ENCODE results near the gene PHIP. TPM values are rescaled to one million over a fixed set of nuclear protein-coding genes. Genes with fewer than 3 reads are reported as not detected.

The PHIP gene
- total and polyA plus RNA-seq, 2 of the 8 experiments (the other 6 are each of a cell fraction or from before 2014, with no cell fraction given): 7.3 to 56.2 TPM

- H3K4me3 ChIP-seq (ENCODE audit: extremely low read depth in 1 of 4, insufficient read depth in 2 of 4, low read depth in 3 of 4, low read length in 4 of 4): no peak overlapping the region
- no peak overlapping the region for H3K27ac ChIP-seq (ENCODE audit: low read depth, low read length)
- H2BK12ac ChIP-seq (ENCODE audit: low read depth, low read length): no peak overlapping the region
- no peak overlapping the region for H3K18ac ChIP-seq (ENCODE audit: extremely low read depth, low read length)
- no peak overlapping the region for H2AK5ac ChIP-seq (ENCODE audit: low read depth, low read length)
- H4K20me1 ChIP-seq (replicated peaks in 1 of 2; ENCODE audit: control insufficient read depth in 1 of 2, insufficient read depth in 2 of 2, low read length in 2 of 2): peaks cover 3 to 4% of the 10 kb centered on the region in 2 experiments
- no peak overlapping the region for H4K5ac ChIP-seq (ENCODE audit: insufficient read length, low read depth, low read length)
- POLR2A ChIA-PET (ENCODE audit: partially characterized antibody): no interaction called here
- no peak overlapping the region for H2BK120ac ChIP-seq (replicated peaks; ENCODE audit: low read depth, low read length)
- H2AFZ ChIP-seq (ENCODE audit: low read length): no peak overlapping the region
- H2BK5ac ChIP-seq (ENCODE audit: low read depth, low read length): no peak overlapping the region
- no peak overlapping the region for H3K4ac ChIP-seq (replicated peaks; ENCODE audit: insufficient read length, low read depth, low read length)
- CTCF ChIA-PET (ENCODE audit: partially characterized antibody): interaction anchor here (1.4 kb wide), 1 partner anchor 10 kb away, joined by 3 read pairs; no protein-coding TSS in a partner anchor
- H3K79me2 ChIP-seq (ENCODE audit: control insufficient read depth in 1 of 2, insufficient read depth in 2 of 2, low read length in 2 of 2): peaks cover 0 to 82% of the 10 kb centered on the region in 2 experiments; a peak in 3 of 4 replicates
- peaks cover 2% of the 10 kb centered on the region; the same call in 1 of the 2 replicates for H3K79me1 ChIP-seq (ENCODE audit: low read depth, low read length)
- no peaks in the 10 kb centered on the region for H3K9me3 ChIP-seq (ENCODE audit: insufficient read depth in 2 of 2, low read depth in 1 of 2, low read length in 1 of 2)
- 100% methylated on average over 2 of the region's 2 CpGs; no CpG with 5 or more reads in 1 of the 2 experiments for WGBS, 2 experiments (ENCODE audit: extremely low coverage in 1 of 2, insufficient coverage in 1 of 2, insufficient read length in 1 of 2, insufficient replicate concordance in 2 of 2, low coverage in 1 of 2, low lambda C conversion rate in 2 of 2, missing lambda C conversion rate in 1 of 2)
- no peaks in the 10 kb centered on the region for H3K23me2 ChIP-seq (ENCODE audit: low read depth, low read length)
- no peak for DNase-seq (ENCODE audit: low read depth in 1 of 2, low spot score in 2 of 2)
- H3K27me3 ChIP-seq (replicated peaks in 1 of 4; ENCODE audit: control insufficient read depth in 3 of 4, extremely low read depth in 1 of 4, insufficient read depth in 3 of 4, low read length in 3 of 4): no peaks in the 10 kb centered on the region
- H4K8ac ChIP-seq (ENCODE audit: extremely low read depth, insufficient read depth, low read length): no peak overlapping the region
- no peak overlapping the region for H3K4me2 ChIP-seq (ENCODE audit: insufficient read depth in 1 of 2, low read depth in 2 of 2, low read length in 2 of 2)
- FAIRE-seq: no peak
- H3K14ac ChIP-seq (ENCODE audit: insufficient read length): no peak overlapping the region
- no peak overlapping the region for H3K9ac ChIP-seq (replicated peaks in 1 of 4; ENCODE audit: extremely low read depth in 1 of 4, low read depth in 3 of 4, low read length in 3 of 4)
- TF ChIP-seq CTCF (IDR thresholded peaks at IDR 0.05; ENCODE audit: control extremely low read depth in 1 of 3, insufficient read depth in 1 of 3, low read depth in 1 of 3, low read length in 3 of 3) (no peak), BCL11A (IDR thresholded peaks at IDR 0.05; ENCODE audit: low read depth in 2 of 2, low read length in 2 of 2) (no peak), EGR1 (IDR thresholded peaks at IDR 0.05; ENCODE audit: borderline replicate concordance, low read depth, low read length) (no peak)
- no peak overlapping the region for H3K56ac ChIP-seq (replicated peaks; ENCODE audit: insufficient read length, low read depth, low read length)
- no peaks in the 10 kb centered on the region for H3K4me1 ChIP-seq (replicated peaks in 1 of 4; ENCODE audit: control insufficient read depth in 3 of 4, insufficient read depth in 4 of 4, low read length in 3 of 4)
- no peak overlapping the region for H4K91ac ChIP-seq (replicated peaks; ENCODE audit: insufficient read length, low read length)
- H3K36me3 ChIP-seq (ENCODE audit: control insufficient read depth in 2 of 4, insufficient read depth in 4 of 4, low read length in 3 of 4): peaks cover 0 to 21% (median 3%) of the 10 kb centered on the region in 4 experiments; a peak in 6 of 8 replicates
- H2BK20ac ChIP-seq (ENCODE audit: low read length): no peak overlapping the region
- H2BK15ac ChIP-seq (ENCODE audit: low read length): no peak overlapping the region
- H3K23ac ChIP-seq (ENCODE audit: insufficient read length): no peak overlapping the region
These were observed 48.0 kb downstream of the PHIP start for GRCh38 chr6:79030023-79030422.

All from H1 (cell line).